HepG2 (cell line): ENCODE data around the gene SLC25A1. TPM values are rescaled to one million over a fixed set of nuclear protein-coding genes. Genes with fewer than 3 reads are reported as not detected.

Experiments
- EEA1 ChIP-seq: sonication (generic); formaldehyde crosslinking; IDR thresholded peaks from 2 replicates; pipeline ENCODE4 v1.5.1; 2020; ENCODE audit warnings: mild to moderate bottlenecking, missing genetic modification reagents, borderline replicate concordance
- FOXA3 ChIP-seq: IDR thresholded peaks from 2 replicates; pipeline ENCODE4 v1.6.1; 2016; ENCODE audit warnings: missing genetic modification reagents, missing compliant biosample characterization
- GLI4 ChIP-seq: sonication (generic); formaldehyde crosslinking; IDR thresholded peaks from 2 replicates; pipeline ENCODE4 v1.5.1; 2020; ENCODE audit warnings: missing genetic modification reagents, mild to moderate bottlenecking, moderate library complexity, borderline replicate concordance
- GMEB1 ChIP-seq: sonication (generic); formaldehyde crosslinking; IDR thresholded peaks from 2 replicates; pipeline ENCODE4 v1.5.1; 2020; ENCODE audit warnings: missing genetic modification reagents, mild to moderate bottlenecking, borderline replicate concordance
- HNF4A ChIP-seq: sonication (generic); formaldehyde crosslinking; IDR thresholded peaks from 2 replicates; pipeline ENCODE4 v1.4.0; 2020; ENCODE audit warnings: missing genetic modification reagents
- RARG ChIP-seq: sonication (generic); formaldehyde crosslinking; IDR thresholded peaks from 2 replicates; pipeline ENCODE4 v1.4.0; 2020; ENCODE audit warnings: low read depth, mild to moderate bottlenecking, missing genetic modification reagents
- RFX1 ChIP-seq: fragments of 450-650 bp; IDR thresholded peaks from 2 replicates; pipeline ENCODE4 v1.6.1; 2017
- RXRB ChIP-seq: IDR thresholded peaks from 2 replicates; pipeline ENCODE4 v1.6.1; 2016; ENCODE audit warnings: borderline replicate concordance, missing genetic modification reagents, missing compliant biosample characterization
- SCMH1 ChIP-seq: sonication (generic); formaldehyde crosslinking; IDR thresholded peaks from 2 replicates; pipeline ENCODE4 v1.9.0; 2021; ENCODE audit warnings: missing genetic modification reagents, mild to moderate bottlenecking, borderline replicate concordance
- SIN3A ChIP-seq: IDR thresholded peaks from 2 replicates; pipeline ENCODE4 v1.6.1; 2011; ENCODE audit warnings: low read depth, mild to moderate bottlenecking, control low read depth, low read length, borderline replicate concordance
- SPEN ChIP-seq: sonication (generic); formaldehyde crosslinking; IDR thresholded peaks from 2 replicates; pipeline ENCODE4 v1.5.1; 2020; ENCODE audit warnings: low read depth, mild to moderate bottlenecking, missing genetic modification reagents
- SRF ChIP-seq: IDR thresholded peaks from 2 replicates; pipeline ENCODE4 v1.6.1; 2011; ENCODE audit warnings: mild to moderate bottlenecking, low read depth, low read length, moderate library complexity
- TFAP4 ChIP-seq: sonication (generic); IDR thresholded peaks from 2 replicates; pipeline ENCODE4 v1.6.1; 2016; ENCODE audit warnings: low read depth, borderline replicate concordance
- TRIM22 ChIP-seq: fragments of 450-650 bp; IDR thresholded peaks from 2 replicates; pipeline ENCODE4 v1.6.1; 2017
- ZBTB46 ChIP-seq: sonication (generic); formaldehyde crosslinking; IDR thresholded peaks from 2 replicates; pipeline ENCODE4 v1.4.0; 2020; ENCODE audit warnings: mild to moderate bottlenecking, missing genetic modification reagents, borderline replicate concordance
- ZIK1 ChIP-seq: sonication (generic); formaldehyde crosslinking; IDR thresholded peaks from 2 replicates; pipeline ENCODE4 v1.5.0; 2020; ENCODE audit warnings: mild to moderate bottlenecking, low read depth, missing genetic modification reagents, borderline replicate concordance
- ZNF275 ChIP-seq: sonication (generic); formaldehyde crosslinking; IDR thresholded peaks from 2 replicates; pipeline ENCODE4 v1.8.0; 2022; ENCODE audit warnings: missing genetic modification reagents, mild to moderate bottlenecking, inconsistent platforms, borderline replicate concordance
- ZNF34 ChIP-seq: sonication (generic); formaldehyde crosslinking; IDR thresholded peaks from 2 replicates; pipeline ENCODE4 v1.4.0; 2020; ENCODE audit warnings: mild to moderate bottlenecking, missing genetic modification reagents, borderline replicate concordance
- ZNF430 ChIP-seq: sonication (generic); formaldehyde crosslinking; IDR thresholded peaks from 2 replicates; pipeline ENCODE4 v1.9.0; 2021; ENCODE audit warnings: mild to moderate bottlenecking, missing genetic modification reagents
- ZNF510 ChIP-seq: sonication (generic); formaldehyde crosslinking; IDR thresholded peaks from 2 replicates; pipeline ENCODE4 v1.4.0; 2020; ENCODE audit warnings: low read depth, mild to moderate bottlenecking, missing genetic modification reagents
- ZNF576 ChIP-seq: sonication (generic); formaldehyde crosslinking; IDR thresholded peaks from 2 replicates; pipeline ENCODE4 v1.4.0; 2020; ENCODE audit warnings: mild to moderate bottlenecking, missing genetic modification reagents
- ZNF788 ChIP-seq: sonication (generic); formaldehyde crosslinking; IDR thresholded peaks from 2 replicates; pipeline ENCODE4 v1.5.0; 2020; ENCODE audit warnings: mild to moderate bottlenecking, missing genetic modification reagents, borderline replicate concordance
- polyA plus RNA-seq, 8 experiments: library from polyadenylated mRNA; depleted of rRNA in 3 of 8; stranded (reverse) in 7 of 8; unstranded in 1 of 8; fragments of >200 nt; fragmentation: Illumina TruSeq in 4 of 8; extraction: Trizol in 4 of 8; gene quantifications; 2 replicates each; pipeline versions ENCODE4 v1.2.1 to v1.2.3, GENCODE V29; 2011 to 2016; ENCODE audit warnings: low read depth in 4 of 8, missing spikeins in 1 of 8, mixed read lengths in 1 of 8; ENCODE audit not compliant: insufficient read depth in 1 of 8
- total RNA-seq, 5 experiments: library from RNA; depleted of rRNA; stranded (reverse); fragments of >200 nt; fragmentation: Illumina TruSeq; extraction: Trizol; gene quantifications; 2 replicates each; pipeline ENCODE4 v1.2.3, GENCODE V29; 2016; ENCODE audit warnings: low read depth in 1 of 5

SLC25A1 gene
- total and polyA plus RNA-seq, 2 of the 13 experiments (the other 11 are each of a cell fraction or from before 2014, with no cell fraction given): 49.4 to 161 TPM

GRCh38 chr22:19178065-19178656 is 375 bp downstream of the SLC25A1 start (continued):
- TF ChIP-seq ZNF275 (0 out of 2 replicates have a peak, but pooled peaks have one; percentile 26), ZNF430 (CRISPR knock-in tag) (no peak), ZNF576 (no peak), ZBTB46 (no peak), SCMH1 (no peak), RXRB (CRISPR knock-in tag) (no peak), ZNF34 (CRISPR knock-in tag) (no peak), SRF (no peak), HNF4A (CRISPR knock-in tag) (no peak), GMEB1 (no peak; the same call in 1 of the 2 replicates), SIN3A (peak; percentile 60; the same call in 1 of the 2 replicates), ZIK1 (CRISPR knock-in tag) (no peak), RFX1 (no peak), RARG (CRISPR knock-in tag) (no peak), GLI4 (CRISPR knock-in tag) (no peak), ZNF788 (CRISPR knock-in tag) (no peak), TRIM22 (no peak), ZNF510 (CRISPR knock-in tag) (0 out of 2 replicates have a peak, but pooled peaks have one; percentile 32), FOXA3 (no peak), TFAP4 (no peak; the same call in 1 of the 2 replicates), EEA1 (CRISPR knock-in tag) (no peak), SPEN (CRISPR knock-in tag) (peak; percentile 51; the same call in 1 of the 2 replicates)
